Suprapubic skin (tissue), 3 donors: ENCODE results near the gene THSD7B.

ENCODE experiments used
- EP300 ChIP-seq: sonication (generic); formaldehyde crosslinking; IDR thresholded peaks from one replicate; pipeline ENCODE4 v1.6.1; 2017; ENCODE audit warnings: antibody characterized with exemption
- POLR2A ChIP-seq, 2 donors: fragments of 450-650 bp; IDR thresholded peaks; one replicate each; pipeline ENCODE4 v1.6.1; 2017; ENCODE audit warnings: antibody characterized with exemption in 2 of 2, mild to moderate bottlenecking in 2 of 2, moderate library complexity in 2 of 2
- TF ChIP-seq, protein P1 (sequence below), 2 donors: fragments of 200-600 bp in 1 of 2; fragments of 450-650 bp in 1 of 2; sonication (generic) in 1 of 2; IDR thresholded peaks; one replicate each; pipeline ENCODE4 v1.5.1; 2016 to 2019; ENCODE audit warnings: antibody characterized with exemption in 2 of 2, mild to moderate bottlenecking in 1 of 2, moderate library complexity in 1 of 2

DNA sequence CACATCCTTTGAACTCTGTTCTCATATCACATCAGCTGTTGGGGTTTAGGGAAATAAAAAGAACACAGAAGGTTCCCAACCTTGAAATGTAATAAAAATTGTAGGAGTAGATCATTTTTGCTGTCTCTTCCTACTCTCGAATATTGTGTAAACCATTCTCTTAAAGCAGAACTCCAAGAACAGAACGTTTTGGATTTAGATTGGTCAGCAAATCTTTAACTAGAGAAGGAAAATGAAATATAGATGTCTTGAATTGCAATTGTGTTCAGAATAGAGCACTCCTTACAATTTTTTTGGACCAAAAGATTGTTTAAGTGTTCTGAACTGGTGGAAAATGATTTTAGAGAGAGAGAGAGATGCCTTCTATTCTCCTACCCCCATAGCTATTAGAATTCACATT lies 23.9 kb upstream of the THSD7B start:
- TF ChIP-seq, protein P1, sequence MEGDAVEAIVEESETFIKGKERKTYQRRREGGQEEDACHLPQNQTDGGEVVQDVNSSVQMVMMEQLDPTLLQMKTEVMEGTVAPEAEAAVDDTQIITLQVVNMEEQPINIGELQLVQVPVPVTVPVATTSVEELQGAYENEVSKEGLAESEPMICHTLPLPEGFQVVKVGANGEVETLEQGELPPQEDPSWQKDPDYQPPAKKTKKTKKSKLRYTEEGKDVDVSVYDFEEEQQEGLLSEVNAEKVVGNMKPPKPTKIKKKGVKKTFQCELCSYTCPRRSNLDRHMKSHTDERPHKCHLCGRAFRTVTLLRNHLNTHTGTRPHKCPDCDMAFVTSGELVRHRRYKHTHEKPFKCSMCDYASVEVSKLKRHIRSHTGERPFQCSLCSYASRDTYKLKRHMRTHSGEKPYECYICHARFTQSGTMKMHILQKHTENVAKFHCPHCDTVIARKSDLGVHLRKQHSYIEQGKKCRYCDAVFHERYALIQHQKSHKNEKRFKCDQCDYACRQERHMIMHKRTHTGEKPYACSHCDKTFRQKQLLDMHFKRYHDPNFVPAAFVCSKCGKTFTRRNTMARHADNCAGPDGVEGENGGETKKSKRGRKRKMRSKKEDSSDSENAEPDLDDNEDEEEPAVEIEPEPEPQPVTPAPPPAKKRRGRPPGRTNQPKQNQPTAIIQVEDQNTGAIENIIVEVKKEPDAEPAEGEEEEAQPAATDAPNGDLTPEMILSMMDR (IDR thresholded peaks at IDR 0.05), result no peak
- no peak for TF ChIP-seq EP300
- TF ChIP-seq POLR2A (IDR thresholded peaks at IDR 0.05), result no peak
